OCI-LY7 (cell line): ENCODE data around the gene ISOC2.

Experiments
- CTCF ChIP-seq: fragments of 200-600 bp; sonication (generic); conservative IDR thresholded peaks from 2 replicates; pipeline ENCODE4 v1.5.1; 2014; ENCODE audit warnings: mild to moderate bottlenecking, antibody characterized with exemption, low read length, moderate library complexity, mixed read lengths
- EZH2phosphoT487 ChIP-seq: fragments of 200-600 bp; sonication (generic); IDR thresholded peaks from 2 replicates; pipeline ENCODE4 v1.6.1; 2018; ENCODE audit warnings: low read depth, borderline replicate concordance, mild to moderate bottlenecking, mixed run types, antibody characterized with exemption, low read length, moderate library complexity, mixed read lengths

- TF ChIP-seq CTCF (no peak), EZH2phosphoT487 (no peak)
These were observed 13.8 kb downstream of the ISOC2 start for GRCh38 chr19:55447421-55448174.
